T-helper 1 cell treated with Interleukin-12 subunit alpha and Interleukin-12 subunit beta and Interleukin-4 antibody, amounts not matched to agents 30 μg/mL and 1 μg/mL, for 36 hours (primary cell): ENCODE measurements around the gene JAK3.

Source experiments
- H3K27ac Mint-ChIP-seq: one replicate; pipeline ENCODE4 v1.8.0; 2021; ENCODE audit warnings: mild to moderate bottlenecking, mixed read lengths
- H3K27me3 Mint-ChIP-seq: one replicate; pipeline ENCODE4 v1.8.0; 2021; ENCODE audit warnings: low read depth, mixed read lengths
- H3K36me3 Mint-ChIP-seq: one replicate; pipeline ENCODE4 v1.8.0; 2021; ENCODE audit warnings: low read depth, mixed read lengths
- H3K4me1 Mint-ChIP-seq: one replicate; pipeline ENCODE4 v1.8.0; 2021; ENCODE audit warnings: low read depth, mixed read lengths
- H3K4me3 Mint-ChIP-seq: one replicate; pipeline ENCODE4 v1.8.0; 2021; ENCODE audit warnings: mild to moderate bottlenecking, moderate library complexity, mixed read lengths
- H3K9me3 Mint-ChIP-seq: one replicate; pipeline ENCODE4 v1.8.0; 2021; ENCODE audit warnings: mixed read lengths

The JAK3 gene

DNA sequence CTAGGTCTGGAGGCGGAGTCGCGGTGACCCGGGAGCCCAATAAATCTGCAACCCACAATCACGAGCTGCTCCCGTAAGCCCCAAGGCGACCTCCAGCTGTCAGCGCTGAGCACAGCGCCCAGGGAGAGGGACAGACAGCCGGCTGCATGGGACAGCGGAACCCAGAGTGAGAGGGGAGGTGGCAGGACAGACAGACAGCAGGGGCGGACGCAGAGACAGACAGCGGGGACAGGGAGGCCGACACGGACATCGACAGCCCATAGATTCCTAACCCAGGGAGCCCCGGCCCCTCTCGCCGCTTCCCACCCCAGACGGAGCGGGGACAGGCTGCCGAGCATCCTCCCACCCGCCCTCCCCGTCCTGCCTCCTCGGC lies 24.1 kb upstream of the JAK3 start, which contains the start of gene SLC5A5:
SLC5A5 (plus strand) TSS at position 68 of the 373 bp plus-strand sequence. CDS start 375 bp downstream, outside the sequence.
- H3K9me3 Mint-ChIP-seq: no peaks in the 10 kb centered on the region
- H3K27ac Mint-ChIP-seq: peak within 1 kb of the TSS; percentile 77
- H3K4me1 Mint-ChIP-seq: peaks cover 5% of the 10 kb centered on the region
- peak within 1 kb of the TSS; percentile 85 for H3K4me3 Mint-ChIP-seq
- H3K36me3 Mint-ChIP-seq: peaks cover 2% of the 10 kb centered on the region
- no peaks in the 10 kb centered on the region for H3K27me3 Mint-ChIP-seq

DNA sequence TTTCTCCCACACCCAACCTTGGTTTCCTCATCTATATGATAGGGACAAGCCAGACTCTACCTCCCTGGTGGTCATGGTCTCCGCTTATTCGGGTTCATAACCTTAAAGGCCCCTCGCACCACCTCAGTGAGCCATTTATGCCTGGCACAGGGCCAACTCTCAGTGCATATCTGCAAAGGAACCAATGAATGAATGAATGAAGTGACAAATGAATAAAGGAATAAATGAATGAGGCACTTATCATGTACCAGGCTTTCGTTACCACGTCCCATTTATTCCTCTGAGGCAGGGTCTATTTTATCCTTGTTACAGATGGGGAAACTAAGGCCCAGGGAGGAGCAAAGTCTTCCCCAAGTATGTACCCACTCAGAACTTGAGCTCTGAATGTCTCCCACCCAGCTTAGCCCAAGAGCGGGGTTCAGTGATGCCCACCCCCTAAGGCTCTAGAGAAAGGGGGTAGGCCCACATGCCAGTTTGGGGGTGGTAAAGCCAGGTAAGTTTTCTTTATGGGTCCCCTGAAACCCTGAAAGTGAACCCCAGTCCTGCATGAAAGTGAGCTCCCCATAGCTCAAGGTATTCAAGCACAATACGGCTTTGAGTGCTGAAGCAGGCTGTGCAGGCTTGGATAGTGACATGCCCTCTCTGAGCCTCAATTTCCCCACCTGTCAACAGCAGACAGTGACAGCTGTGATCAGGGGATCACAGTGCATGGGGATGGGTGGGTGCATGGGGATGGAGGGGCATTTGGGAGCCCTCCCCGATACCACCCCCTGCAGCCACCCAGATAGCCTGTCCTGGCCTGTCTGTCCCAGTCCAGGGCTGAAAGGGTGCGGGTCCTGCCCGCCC lies 23.5 kb upstream of the JAK3 start:
- no peak overlapping the region for H3K27ac Mint-ChIP-seq
- peak overlapping the region; percentile 85 for H3K4me3 Mint-ChIP-seq
- H3K9me3 Mint-ChIP-seq: no peaks in the 10 kb centered on the region
- peaks cover 5% of the 10 kb centered on the region for H3K4me1 Mint-ChIP-seq
- no peaks in the 10 kb centered on the region for H3K27me3 Mint-ChIP-seq
- H3K36me3 Mint-ChIP-seq: peaks cover 2% of the 10 kb centered on the region

DNA sequence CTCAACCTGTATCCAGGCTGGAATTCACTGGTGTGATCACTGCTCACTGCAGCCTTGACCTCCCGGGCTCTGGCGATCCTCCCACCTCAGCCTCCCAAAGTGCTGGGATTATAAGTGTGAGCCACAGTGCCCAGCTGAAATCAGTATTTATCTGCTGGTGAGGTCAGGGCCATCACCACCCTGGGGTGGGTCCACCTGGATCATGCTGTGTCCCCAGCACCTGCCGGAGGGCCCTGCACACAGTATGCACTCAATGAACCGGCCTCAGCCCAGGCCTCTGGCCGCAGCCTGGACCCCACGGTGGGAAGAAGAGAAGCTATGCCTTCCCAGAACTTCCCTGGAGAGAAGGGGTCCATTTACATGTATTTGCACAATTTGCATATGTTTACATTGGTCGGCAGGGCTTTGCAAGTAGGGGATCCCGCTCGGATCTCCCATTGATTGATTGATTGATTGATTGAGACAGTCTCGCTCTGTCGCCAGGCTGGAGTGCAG lies 21.4 kb upstream of the JAK3 start:
- Mint-ChIP-seq H3K9me3 (no peaks in the 10 kb centered on the region), H3K27ac (no peak overlapping the region), H3K36me3 (peaks cover 2% of the 10 kb centered on the region), H3K4me1 (peaks cover 5% of the 10 kb centered on the region), H3K4me3 (no peak overlapping the region), H3K27me3 (no peaks in the 10 kb centered on the region)

DNA sequence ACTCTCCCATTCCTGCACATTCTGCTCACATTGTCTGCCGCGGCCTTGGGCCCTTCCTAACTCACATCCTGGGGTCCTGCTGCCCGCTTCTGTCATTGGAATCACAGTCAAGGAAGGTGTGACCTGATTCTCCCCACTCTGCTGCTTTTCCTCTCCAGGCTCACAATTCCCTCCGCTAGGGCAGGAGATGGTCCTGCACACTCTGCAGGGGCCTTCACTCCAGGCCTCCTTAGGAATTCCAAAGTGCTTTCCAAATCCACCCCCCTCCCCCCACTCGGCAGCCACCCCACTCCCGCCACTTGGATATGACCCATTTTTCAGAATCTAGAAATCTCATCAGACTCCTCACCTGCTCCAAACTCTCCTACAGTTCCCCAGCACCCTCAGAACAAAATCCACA lies 20.9 kb upstream of the JAK3 start:
- Mint-ChIP-seq H3K4me3 (no peak overlapping the region), H3K36me3 (peaks cover 5% of the 10 kb centered on the region), H3K27me3 (no peaks in the 10 kb centered on the region), H3K9me3 (no peaks in the 10 kb centered on the region), H3K27ac (no peak overlapping the region), H3K4me1 (peaks cover 5% of the 10 kb centered on the region)

DNA sequence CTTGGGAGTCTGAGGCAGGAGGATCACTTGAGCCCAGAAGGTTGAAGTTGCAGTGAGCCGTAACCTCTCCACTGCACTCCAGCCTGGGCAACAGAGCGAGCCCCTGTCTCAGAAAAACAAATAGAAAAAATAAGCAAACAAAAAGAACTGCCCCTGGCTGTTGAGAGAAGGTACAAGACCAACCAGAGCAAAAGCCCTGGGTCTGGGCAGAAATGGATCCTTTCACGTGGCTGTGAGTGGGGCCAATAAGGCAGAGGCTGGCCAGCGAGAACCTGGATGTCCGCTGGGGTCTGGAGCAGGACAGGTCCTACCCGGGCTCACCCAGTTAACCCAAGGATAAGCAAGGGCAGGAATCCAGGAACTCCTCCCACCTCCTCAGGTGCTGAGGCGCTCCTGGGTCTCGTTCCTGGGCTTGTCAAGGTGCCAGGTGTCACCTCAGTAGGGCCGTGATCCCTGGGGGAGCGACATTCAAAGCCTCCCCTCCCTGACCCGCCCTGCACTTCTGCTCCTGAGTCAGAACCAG lies 19.2 kb upstream of the JAK3 start:
- Mint-ChIP-seq H3K4me1 (peaks cover 5% of the 10 kb centered on the region), H3K27me3 (no peaks in the 10 kb centered on the region), H3K9me3 (no peaks in the 10 kb centered on the region), H3K36me3 (peaks cover 17% of the 10 kb centered on the region), H3K4me3 (no peak overlapping the region), H3K27ac (no peak overlapping the region)

DNA sequence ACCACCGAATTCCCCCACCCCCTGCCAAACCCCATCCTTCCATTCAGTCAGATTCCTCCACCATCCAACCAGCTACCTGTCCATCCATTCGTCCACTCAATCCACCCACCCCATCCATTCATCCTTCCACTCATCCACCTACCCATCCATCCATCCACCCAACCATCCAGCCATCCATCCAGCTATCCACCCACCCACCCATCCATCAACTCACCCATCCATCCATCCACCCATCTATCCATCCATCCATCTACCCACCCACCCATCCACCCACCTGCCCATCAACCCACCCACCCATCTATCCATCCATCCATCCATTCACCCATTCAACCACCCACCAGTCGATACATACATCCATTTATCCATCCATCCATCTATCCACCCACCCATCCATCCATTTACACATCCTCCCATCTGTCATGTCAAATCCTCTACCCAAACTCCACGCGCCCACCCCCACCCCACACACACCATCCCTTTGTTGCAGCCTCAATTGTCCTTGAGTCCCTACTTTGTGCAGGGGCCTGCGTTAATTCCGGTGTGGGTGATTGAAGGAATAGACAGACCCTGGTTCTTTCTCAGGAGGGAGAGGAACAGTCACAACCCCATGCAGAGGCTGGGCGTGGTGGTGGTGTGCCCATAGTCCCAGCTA lies 18.7 kb upstream of the JAK3 start:
- Mint-ChIP-seq H3K4me1 (peaks cover 6% of the 10 kb centered on the region), H3K27ac (peak overlapping the region; percentile 31), H3K27me3 (no peaks in the 10 kb centered on the region), H3K9me3 (no peaks in the 10 kb centered on the region), H3K36me3 (peaks cover 23% of the 10 kb centered on the region), H3K4me3 (no peak overlapping the region)

DNA sequence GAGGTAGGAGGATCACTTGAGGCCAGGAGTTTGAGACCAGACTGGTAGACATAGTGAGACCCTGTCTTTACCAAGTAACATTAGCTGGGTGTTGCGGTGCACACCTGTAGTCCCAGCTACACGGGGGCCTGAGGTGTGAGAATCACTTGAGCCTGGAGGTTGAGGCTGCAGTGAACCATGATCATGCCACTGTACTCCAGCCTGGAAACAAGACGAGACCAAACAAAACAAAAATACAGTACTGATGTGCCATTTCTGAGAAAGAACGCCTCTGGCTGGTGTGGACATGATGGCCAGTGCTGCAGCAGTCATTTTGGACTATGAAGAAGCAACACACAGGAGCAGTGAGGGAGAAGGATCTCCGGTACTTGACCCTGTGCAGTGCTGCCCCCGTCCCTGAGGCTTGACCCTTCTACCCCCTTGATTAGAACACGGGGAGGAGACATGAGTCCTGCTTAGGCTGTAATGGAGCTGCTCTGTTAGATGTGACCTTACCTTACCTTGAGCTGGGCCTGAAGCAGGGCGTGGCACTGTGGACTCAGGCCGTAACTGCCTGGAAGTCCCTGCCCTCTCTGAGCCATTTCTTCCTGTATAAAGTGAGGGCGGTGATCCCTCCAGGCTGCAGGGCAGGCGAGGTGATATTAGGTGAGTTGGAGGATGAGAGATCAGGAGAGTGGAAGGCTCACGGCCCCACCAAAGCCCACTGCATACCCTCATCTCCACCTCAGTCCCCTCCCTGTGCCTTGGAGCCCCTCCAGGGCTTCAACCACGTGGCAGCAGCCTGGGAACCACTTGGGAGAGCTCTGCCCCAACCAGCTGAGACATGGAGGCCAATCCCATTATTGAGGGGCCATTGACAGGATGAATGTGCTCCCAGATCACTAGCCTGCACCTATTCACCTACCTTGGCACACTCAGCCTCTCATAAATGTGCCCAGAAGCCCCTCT lies 17.9 kb upstream of the JAK3 start:
- Mint-ChIP-seq H3K4me3 (no peak overlapping the region), H3K27me3 (no peaks in the 10 kb centered on the region), H3K27ac (peak overlapping the region; percentile 31), H3K4me1 (peaks cover 13% of the 10 kb centered on the region), H3K36me3 (peaks cover 31% of the 10 kb centered on the region), H3K9me3 (no peaks in the 10 kb centered on the region)

DNA sequence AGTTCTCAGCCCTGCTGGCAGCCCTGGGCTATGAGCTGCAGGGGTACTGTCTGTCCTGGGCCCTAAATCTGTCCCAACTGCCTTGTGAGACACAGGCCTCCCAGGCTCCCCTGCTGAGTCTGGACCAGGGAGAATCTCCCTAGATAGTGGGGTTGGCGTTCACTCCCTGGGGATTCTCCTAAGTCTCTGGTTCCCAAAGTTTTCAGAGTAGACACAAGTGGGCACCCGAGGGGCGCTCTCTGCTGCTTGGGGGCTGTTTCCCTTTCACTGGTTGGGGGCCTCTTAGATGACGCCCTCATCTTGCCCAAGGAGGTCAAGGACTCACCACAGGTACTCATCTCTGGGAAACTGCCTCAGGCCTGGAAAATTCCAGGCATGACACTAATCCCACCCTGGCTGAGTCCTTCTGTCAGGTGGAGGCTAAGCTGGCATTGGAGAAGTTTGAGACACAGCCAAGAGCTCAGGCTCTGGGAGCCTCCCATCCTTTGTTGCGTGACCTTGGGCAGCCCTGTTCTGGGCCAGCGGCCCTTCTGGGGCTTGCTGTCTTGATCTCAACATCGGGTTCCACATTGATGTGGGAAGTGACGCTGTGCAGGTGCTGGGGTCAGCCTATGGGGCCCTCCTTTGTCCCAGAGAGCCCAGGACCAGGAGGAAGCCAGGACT lies 15.9 kb upstream of the JAK3 start:
- Mint-ChIP-seq H3K27ac (peak overlapping the region; percentile 41), H3K36me3 (peaks cover 40% of the 10 kb centered on the region), H3K27me3 (no peaks in the 10 kb centered on the region), H3K4me3 (no peak overlapping the region), H3K4me1 (peaks cover 17% of the 10 kb centered on the region), H3K9me3 (no peaks in the 10 kb centered on the region)

DNA sequence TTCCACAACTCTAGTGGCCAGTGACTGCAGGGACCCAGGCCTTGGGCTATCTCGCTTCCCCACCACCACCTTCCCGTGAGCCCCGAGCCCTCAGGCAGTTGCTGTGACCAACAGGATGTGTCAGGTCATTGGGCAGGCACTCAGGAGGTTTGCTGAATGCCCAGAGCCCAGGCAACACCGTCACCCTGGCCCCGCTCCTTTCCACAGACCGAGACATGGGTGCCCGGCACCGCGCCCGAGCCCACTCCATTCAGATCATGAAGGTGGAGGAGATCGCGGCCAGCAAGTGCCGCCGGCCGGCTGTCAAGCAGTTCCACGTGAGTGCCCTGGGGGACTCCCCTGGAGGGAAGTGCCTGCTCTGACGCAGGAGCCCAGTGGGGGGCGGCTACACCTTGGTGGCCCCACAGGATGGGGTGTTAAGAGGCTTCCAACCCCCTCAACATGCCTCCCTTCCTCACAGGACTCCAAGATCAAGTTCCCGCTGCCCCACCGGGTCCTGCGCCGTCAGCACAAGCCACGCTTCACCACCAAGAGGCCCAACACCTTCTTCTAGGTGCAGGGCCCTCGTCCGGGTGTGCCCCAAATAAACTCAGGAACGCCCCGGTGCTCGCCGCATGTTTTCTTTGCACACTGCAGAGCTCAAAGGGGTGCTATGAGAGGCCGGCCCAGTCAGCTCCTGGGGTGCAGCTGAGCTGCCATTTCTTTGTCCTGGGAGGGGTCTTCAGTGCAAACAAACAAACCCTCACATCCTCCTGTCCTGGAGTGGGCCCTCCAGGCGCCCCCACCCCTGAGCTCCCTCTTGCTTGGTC lies 15.1 kb upstream of the JAK3 start:
- no peaks in the 10 kb centered on the region for H3K9me3 Mint-ChIP-seq
- peak overlapping the region; percentile 28 for H3K4me3 Mint-ChIP-seq
- no peaks in the 10 kb centered on the region for H3K27me3 Mint-ChIP-seq
- peaks cover 17% of the 10 kb centered on the region for H3K4me1 Mint-ChIP-seq
- no peak overlapping the region for H3K27ac Mint-ChIP-seq
- peaks cover 40% of the 10 kb centered on the region for H3K36me3 Mint-ChIP-seq

DNA sequence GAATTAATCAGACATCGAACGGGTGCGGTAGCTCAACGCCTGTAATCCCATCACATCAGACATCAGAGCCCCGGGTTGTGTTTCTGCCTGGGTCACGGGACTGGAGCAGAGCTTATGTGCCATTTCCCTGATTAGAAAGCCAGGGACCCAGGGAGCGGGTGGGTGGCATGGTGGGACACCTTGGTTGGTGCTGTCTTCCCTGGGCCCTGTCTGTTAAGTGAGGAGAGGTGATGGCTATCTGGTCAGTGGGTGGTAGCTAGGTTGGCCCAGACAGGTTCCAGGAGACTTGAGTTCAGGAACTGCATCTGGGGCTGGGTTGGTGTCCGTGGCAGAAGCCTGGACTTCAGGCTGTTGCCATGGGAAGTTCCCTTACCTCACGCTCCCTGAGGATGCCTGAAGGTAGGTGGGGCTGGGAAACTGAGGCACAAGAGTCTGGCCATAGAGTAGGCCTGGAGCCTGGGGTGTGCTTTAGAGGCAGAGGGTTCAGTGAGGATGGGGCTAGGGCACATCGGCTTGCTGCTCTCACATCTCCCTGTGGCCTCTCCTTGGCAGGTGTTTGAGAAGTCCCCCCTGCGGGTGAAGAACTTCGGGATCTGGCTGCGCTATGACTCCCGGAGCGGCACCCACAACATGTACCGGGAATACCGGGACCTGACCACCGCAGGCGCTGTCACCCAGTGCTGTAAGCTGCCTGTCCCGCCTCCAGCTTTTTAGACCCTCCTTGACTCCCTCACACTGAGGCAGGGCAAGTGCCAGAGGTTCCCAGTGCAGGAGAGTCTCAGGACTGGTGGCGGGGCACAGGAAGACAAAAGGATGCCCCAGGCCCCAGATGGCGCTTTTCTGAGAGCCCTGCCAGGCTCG lies 14.0 kb upstream of the JAK3 start:
- H3K4me1 Mint-ChIP-seq: peaks cover 17% of the 10 kb centered on the region
- H3K36me3 Mint-ChIP-seq: peaks cover 40% of the 10 kb centered on the region
- H3K27me3 Mint-ChIP-seq: no peaks in the 10 kb centered on the region
- peak overlapping the region; percentile 99 for H3K4me3 Mint-ChIP-seq
- H3K9me3 Mint-ChIP-seq: no peaks in the 10 kb centered on the region
- peak overlapping the region; percentile 96 for H3K27ac Mint-ChIP-seq

DNA sequence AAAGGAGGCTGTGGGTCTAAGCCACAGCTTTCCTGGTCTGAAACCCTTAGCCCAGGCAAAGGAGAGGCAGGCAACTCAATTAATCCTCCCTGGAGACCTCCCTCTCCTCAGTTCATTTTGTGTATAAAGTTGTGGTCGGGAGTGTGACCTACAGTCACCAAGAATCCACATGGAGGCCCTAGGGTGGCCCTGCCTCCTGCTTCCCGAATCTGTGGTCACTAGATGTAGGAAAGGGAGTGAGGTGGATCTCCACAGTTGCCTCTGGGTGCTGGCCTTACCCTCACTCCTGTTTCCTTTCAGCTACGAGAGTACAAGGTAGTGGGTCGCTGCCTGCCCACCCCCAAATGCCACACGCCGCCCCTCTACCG lies 13.2 kb upstream of the JAK3 start:
- Mint-ChIP-seq H3K9me3 (no peaks in the 10 kb centered on the region), H3K4me3 (peak overlapping the region; percentile 99), H3K27me3 (no peaks in the 10 kb centered on the region), H3K27ac (peak overlapping the region; percentile 96), H3K36me3 (peaks cover 40% of the 10 kb centered on the region), H3K4me1 (peaks cover 17% of the 10 kb centered on the region)

DNA sequence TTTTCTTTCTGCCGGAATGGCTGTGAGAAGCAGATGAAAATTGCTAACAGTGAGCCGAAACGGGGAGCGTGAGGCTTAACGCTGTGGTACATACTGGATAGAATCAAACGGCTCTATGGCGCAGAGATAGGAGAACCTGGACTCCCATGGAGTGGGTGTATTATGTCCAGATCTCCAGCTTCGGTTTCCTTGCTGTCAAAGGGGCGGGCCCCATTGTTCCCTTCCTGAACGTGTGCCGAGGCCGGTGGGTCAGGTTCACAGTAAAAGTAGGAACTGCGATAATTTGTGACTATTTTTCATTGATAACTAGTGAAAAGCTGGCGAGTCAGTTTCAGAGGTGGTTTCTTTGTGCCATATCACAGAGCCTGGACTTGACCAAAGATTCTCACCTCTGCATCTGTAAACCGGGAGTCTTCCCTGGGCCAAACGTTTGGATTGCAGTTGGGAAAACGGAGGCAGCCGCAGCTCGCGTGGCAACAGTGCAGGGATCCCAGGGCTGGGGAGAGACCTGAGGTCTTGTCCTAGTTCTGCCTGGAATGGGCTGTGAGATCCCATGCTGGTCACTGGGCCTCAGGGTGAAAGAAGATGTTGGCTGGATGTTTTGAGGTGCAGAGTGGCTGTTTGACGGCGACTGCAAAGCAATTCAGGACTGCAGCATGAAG lies 12.7 kb upstream of the JAK3 start:
- Mint-ChIP-seq H3K9me3 (no peaks in the 10 kb centered on the region), H3K4me3 (peak overlapping the region; percentile 99), H3K27ac (peak overlapping the region; percentile 96), H3K27me3 (no peaks in the 10 kb centered on the region), H3K36me3 (peaks cover 40% of the 10 kb centered on the region), H3K4me1 (peaks cover 20% of the 10 kb centered on the region)
